Activated CD8-positive, alpha-beta T cell treated with anti-CD3 and anti-CD28 coated beads, Interleukin-2, amount 10 ng/mL, durations not matched to agents 7 days and 5 days (primary cell): ENCODE data around the gene WDFY4. TPM values are rescaled to one million over a fixed set of nuclear protein-coding genes. Genes with fewer than 3 reads are reported as not detected.

Experiments used
- ATAC-seq: fragments of 150-1000 bp; cut with Tn5 transposase; one replicate; pipeline ENCODE4 v1.10.0; 2021; ENCODE audit warnings: moderate library complexity
- CTCF ChIA-PET: fragments of 350-600 bp; sonication (Branson Sonifier 250); formaldehyde crosslinking; loops from one replicate; lab custom pipeline; 2021; ENCODE audit warnings: antibody characterized with exemption; lab: Charles Lee
- POLR2A ChIA-PET: fragments of 350-600 bp; sonication (Branson Sonifier 250); formaldehyde crosslinking; loops from one replicate; lab custom pipeline; 2021; ENCODE audit warnings: antibody characterized with exemption; lab: Charles Lee
- DNase-seq: peaks from one replicate; pipeline ENCODE4 v3.0.0-alpha.2; 2020
- H3K27ac Mint-ChIP-seq: one replicate; pipeline ENCODE4 v1.8.0; 2021; ENCODE audit warnings: mild to moderate bottlenecking, mixed read lengths
- H3K27me3 Mint-ChIP-seq: one replicate; pipeline ENCODE4 v1.8.0; 2021; ENCODE audit warnings: low read depth, mixed read lengths
- H3K36me3 Mint-ChIP-seq: one replicate; pipeline ENCODE4 v1.8.0; 2021; ENCODE audit warnings: low read depth, mixed read lengths
- H3K4me1 Mint-ChIP-seq: one replicate; pipeline ENCODE4 v1.8.0; 2021; ENCODE audit warnings: low read depth, mixed read lengths
- H3K4me3 Mint-ChIP-seq: one replicate; pipeline ENCODE4 v1.8.0; 2021; ENCODE audit warnings: mild to moderate bottlenecking, mixed read lengths
- H3K9me3 Mint-ChIP-seq: one replicate; pipeline ENCODE4 v1.8.0; 2022; ENCODE audit warnings: mixed read lengths; ENCODE audit not compliant: insufficient read depth
- total RNA-seq, 2 experiments: library from RNA; stranded (reverse); gene quantifications; one replicate each; pipeline ENCODE4 v1.2.3, GENCODE V29; 2021

WDFY4 gene
- total RNA-seq, 2 experiments from 2014 or later, result 0.16 to 0.37 TPM

DNA sequence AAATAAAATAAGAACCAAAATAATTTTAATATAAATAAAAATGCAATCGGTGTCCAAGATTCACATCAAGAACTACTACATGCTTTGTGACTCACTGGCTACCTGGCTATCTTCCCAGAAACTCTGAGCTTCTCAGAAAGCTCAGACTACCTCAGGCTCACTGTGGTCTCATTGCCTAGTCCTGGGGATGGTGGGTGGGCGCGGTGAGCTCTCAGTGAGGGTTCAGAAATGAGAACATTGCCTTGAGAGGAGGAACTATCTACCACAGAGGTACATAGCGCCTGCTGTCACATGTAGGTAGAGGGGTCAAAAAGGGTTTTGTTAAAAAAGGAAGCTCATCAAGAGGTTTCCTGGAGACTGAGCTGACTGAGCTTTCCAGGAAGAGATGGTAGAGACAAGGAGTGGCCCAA, 108.0 kb downstream of the WDFY4 start:
- ChIA-PET POLR2A (no interaction called here), CTCF (no interaction called here)
- H3K27ac Mint-ChIP-seq, result no peak overlapping the region
- H3K9me3 Mint-ChIP-seq, result no peaks in the 10 kb centered on the region
- H3K4me3 Mint-ChIP-seq, result no peak overlapping the region
- peaks cover 15% of the 10 kb centered on the region for H3K27me3 Mint-ChIP-seq
- H3K4me1 Mint-ChIP-seq, result peaks cover 26% of the 10 kb centered on the region
- ATAC-seq, result peak; percentile 53
- H3K36me3 Mint-ChIP-seq, result no peaks in the 10 kb centered on the region
- peak; percentile 48 for DNase-seq

DNA sequence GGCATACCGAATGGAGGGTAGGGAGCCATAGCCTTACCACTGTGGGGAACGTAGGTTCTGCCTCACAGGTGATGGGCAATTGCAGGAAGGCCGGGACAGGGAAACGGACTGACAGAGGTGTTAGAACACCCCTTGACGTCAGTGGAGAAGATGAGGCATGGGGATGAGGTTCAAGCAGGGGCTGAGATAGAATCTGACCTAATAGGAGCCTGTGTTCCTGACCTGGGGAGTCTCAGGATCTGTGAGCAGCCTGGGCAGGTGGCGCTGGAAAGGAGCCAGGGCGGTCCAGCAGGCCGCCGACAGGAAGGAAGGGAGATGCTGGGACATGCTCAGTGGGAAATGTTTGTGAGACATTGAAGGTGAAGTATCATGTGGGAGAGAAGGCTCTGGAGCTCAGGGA, 109.4 kb downstream of the WDFY4 start:
- Mint-ChIP-seq H3K9me3 (no peaks in the 10 kb centered on the region), H3K27me3 (peaks cover 10% of the 10 kb centered on the region), H3K36me3 (peaks cover under 1% of the 10 kb centered on the region), H3K4me3 (no peak overlapping the region), H3K27ac (no peak overlapping the region), H3K4me1 (peaks cover 27% of the 10 kb centered on the region)
- CTCF ChIA-PET, result no interaction called here
- ATAC-seq, result no peak
- POLR2A ChIA-PET, result no interaction called here
- DNase-seq, result no peak

DNA sequence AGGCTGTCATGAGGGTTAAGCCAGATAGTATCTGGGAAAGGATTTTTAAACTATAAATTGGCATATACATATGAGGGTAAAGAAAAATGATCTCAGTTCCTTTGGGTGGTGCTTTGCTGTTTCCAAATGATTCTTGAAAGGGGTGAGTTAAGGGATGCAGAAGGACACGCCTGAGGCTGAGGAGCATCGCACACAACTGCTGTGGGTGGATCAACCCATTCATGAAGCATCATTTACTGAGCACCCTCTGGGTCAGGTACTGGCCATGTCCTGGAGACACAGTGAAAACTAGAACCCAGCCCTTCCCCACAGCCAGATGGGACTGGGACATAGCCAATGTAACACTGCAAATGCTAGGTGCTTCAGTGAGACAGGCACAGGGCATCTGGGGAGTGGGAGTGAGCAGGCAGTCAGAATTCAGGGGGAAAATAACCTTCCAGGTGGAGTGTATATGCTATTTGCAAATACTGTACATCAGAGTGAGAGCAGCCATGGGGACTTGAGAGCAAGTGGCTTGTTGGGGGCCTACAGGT, 112.1 kb downstream of the WDFY4 start:
- Mint-ChIP-seq H3K9me3 (peaks cover 6% of the 10 kb centered on the region), H3K4me1 (peaks cover 28% of the 10 kb centered on the region), H3K27me3 (peaks cover 8% of the 10 kb centered on the region), H3K4me3 (no peak overlapping the region), H3K27ac (no peak overlapping the region), H3K36me3 (peaks cover 13% of the 10 kb centered on the region)
- ChIA-PET CTCF (no interaction called here), POLR2A (no interaction called here)
- no peak for ATAC-seq
- DNase-seq, result no peak

DNA sequence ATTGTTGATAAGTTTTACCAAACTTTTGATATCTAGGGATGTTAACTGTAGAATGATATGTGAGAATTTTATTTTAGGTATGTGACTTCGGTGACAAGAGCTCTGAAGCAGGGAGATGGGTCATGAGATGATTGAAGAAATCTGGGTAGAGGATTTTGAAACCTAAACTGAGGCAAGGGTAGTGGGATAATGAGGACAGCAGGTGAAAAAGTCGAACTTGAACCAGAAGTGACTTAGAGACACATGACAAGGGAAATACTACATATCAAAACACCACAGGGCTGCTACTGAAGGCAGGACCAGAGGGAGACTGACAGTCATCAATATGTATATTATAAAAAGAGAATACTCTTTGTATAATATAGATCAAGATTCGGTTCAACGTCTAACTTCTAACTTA, 113.2 kb downstream of the WDFY4 start:
- peaks cover 5% of the 10 kb centered on the region for H3K27me3 Mint-ChIP-seq
- H3K36me3 Mint-ChIP-seq, result peaks cover 18% of the 10 kb centered on the region
- H3K4me3 Mint-ChIP-seq, result no peak overlapping the region
- ATAC-seq (no peak), DNase-seq (no peak)
- peaks cover 32% of the 10 kb centered on the region for H3K4me1 Mint-ChIP-seq
- peaks cover 6% of the 10 kb centered on the region for H3K9me3 Mint-ChIP-seq
- POLR2A ChIA-PET, result no interaction called here
- CTCF ChIA-PET, result no interaction called here
- H3K27ac Mint-ChIP-seq, result no peak overlapping the region

DNA sequence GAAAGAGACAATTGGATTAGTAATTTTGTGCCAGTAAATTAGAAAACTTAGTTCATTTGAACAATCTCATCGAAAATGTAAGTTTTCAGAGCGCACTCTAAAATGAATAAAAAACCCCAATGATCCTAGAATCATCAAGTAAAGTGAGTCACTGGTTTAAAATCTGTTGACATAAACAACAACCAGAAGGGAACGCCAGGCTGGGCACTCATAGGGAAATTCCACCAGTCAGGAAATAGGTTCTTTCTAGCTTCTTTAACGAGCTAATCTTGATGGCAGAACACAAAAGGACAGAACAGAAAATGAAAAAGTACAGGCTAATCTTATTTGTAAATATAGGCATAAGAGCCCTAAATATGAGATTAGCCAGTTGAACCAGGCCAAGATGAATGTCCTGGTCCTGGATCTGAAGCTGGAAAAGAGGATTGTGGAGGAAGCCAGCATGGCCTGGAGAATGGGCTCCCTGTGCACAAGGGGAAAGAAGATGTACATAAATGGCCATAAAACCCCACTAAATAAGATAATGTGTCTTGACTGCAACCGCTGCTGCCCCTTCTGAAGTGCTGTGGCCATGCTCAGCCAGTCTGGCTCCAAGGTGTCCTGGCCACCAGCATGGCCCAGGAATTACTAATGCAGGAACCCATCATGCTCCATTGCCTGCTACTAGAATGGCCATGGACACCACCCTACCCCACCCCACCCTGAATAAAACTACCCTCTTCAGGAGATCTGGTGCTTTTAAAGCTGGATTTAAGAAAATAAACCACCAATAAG, 114.0 kb downstream of the WDFY4 start:
- ChIA-PET POLR2A (no interaction called here), CTCF (no interaction called here)
- peak overlapping the region; percentile 44 for H3K27ac Mint-ChIP-seq
- H3K27me3 Mint-ChIP-seq, result peaks cover 5% of the 10 kb centered on the region
- ATAC-seq (no peak), DNase-seq (no peak)
- no peak overlapping the region for H3K4me3 Mint-ChIP-seq
- H3K4me1 Mint-ChIP-seq, result peaks cover 40% of the 10 kb centered on the region
- peaks cover 19% of the 10 kb centered on the region for H3K36me3 Mint-ChIP-seq
- peaks cover 6% of the 10 kb centered on the region for H3K9me3 Mint-ChIP-seq

DNA sequence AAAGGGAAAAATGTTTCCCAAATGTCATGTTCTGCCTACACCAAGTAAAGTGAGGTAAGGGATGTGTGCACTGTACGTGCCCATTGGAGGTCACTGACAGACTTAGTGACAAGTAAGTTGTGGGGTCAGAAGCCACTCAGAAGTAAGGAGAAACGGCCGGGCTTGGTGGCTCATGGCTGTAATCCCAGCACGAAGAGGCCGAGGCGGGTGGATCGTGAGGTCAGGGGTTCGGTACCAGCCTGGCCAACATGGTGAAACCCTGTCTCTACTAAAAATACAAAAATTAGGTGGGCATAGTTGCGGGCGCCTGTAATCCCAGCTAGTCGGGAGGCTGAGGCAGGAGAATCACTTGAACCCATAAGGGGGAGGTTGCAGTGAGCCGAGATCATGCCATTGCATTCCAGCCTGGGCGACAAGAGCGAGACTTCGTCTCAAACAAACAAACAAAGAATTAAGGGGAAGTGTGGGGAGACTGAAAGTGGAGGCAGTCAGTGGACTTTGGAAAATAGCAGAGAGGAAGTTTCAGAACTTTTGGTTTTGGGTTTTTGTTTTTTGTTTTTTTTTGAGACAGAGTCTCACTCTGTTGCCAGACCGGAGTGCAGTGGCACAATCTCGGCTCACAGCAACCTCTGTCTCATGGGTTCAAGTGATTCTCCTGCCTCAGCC, 114.8 kb downstream of the WDFY4 start:
- ATAC-seq (no peak), DNase-seq (no peak)
- Mint-ChIP-seq H3K27ac (peak overlapping the region; percentile 88), H3K27me3 (peaks cover 5% of the 10 kb centered on the region), H3K9me3 (peaks cover 6% of the 10 kb centered on the region), H3K4me1 (peaks cover 48% of the 10 kb centered on the region), H3K36me3 (peaks cover 19% of the 10 kb centered on the region), H3K4me3 (no peak overlapping the region)
- POLR2A ChIA-PET, result no interaction called here
- CTCF ChIA-PET, result no interaction called here

DNA sequence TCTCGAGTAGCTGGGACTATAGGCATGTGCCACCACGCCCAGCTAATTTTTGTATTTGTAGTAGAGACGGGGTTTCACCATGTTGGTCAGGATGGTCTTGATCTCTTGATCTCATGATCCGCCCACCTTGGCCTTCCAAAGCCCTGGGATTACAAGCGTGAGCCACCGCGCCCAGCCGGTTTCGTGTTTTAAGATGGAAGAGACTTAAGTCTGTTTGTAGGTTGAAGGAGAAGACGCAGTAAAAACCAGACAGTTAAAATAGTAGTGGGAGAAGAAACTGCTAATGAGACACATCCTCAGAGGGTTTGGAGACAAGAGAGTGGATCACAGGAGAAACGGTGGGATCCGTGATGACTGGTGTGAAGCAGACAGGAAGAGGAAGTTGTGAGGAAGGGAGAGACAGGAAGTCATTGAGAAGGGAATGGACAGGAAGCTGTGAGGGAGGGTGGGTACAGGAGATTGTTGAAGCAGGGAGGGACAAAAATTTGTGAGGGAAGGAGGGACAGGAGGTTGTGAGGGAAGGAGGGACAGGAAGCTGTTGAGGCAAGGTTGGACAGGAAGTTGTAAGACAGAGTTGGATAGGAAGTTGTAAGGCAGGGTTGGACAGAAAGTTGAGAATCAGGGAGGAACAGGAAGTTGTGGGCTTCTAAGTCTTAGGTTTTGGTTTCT, 115.5 kb downstream of the WDFY4 start:
- ChIA-PET POLR2A (no interaction called here), CTCF (no interaction called here)
- DNase-seq (peak; percentile 53), ATAC-seq (peak; percentile 43)
- H3K4me3 Mint-ChIP-seq, result peak overlapping the region; percentile 17
- peaks cover 19% of the 10 kb centered on the region for H3K36me3 Mint-ChIP-seq
- H3K27ac Mint-ChIP-seq, result peak overlapping the region; percentile 88
- peaks cover 6% of the 10 kb centered on the region for H3K9me3 Mint-ChIP-seq
- H3K4me1 Mint-ChIP-seq, result peaks cover 55% of the 10 kb centered on the region
- peaks cover 5% of the 10 kb centered on the region for H3K27me3 Mint-ChIP-seq

DNA sequence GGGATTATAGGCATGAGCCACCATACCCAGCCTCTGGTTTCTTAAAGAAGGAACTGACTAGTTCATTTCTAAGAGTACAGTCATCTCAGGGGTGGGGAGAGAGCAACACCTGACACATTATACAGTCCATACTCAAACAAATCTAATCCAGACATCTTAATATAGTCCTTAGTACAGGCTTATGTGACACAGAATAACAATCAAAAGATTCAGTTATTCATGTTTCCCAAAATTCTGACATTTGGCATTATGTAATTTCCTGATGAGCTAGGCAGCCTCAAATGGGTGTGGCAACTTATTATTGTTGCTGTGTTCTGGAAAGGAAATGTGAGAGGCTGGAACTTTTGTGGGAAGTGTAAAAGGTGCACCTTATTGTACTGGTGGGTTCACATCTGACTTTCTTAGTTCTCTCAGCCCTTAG, 116.3 kb downstream of the WDFY4 start:
- H3K36me3 Mint-ChIP-seq, result peaks cover 19% of the 10 kb centered on the region
- ChIA-PET POLR2A (no interaction called here), CTCF (no interaction called here)
- ATAC-seq (no peak), DNase-seq (no peak)
- peaks cover 6% of the 10 kb centered on the region for H3K9me3 Mint-ChIP-seq
- peak overlapping the region; percentile 4 for H3K4me3 Mint-ChIP-seq
- peak overlapping the region; percentile 60 for H3K27ac Mint-ChIP-seq
- H3K27me3 Mint-ChIP-seq, result peaks cover 5% of the 10 kb centered on the region
- H3K4me1 Mint-ChIP-seq, result peaks cover 64% of the 10 kb centered on the region

DNA sequence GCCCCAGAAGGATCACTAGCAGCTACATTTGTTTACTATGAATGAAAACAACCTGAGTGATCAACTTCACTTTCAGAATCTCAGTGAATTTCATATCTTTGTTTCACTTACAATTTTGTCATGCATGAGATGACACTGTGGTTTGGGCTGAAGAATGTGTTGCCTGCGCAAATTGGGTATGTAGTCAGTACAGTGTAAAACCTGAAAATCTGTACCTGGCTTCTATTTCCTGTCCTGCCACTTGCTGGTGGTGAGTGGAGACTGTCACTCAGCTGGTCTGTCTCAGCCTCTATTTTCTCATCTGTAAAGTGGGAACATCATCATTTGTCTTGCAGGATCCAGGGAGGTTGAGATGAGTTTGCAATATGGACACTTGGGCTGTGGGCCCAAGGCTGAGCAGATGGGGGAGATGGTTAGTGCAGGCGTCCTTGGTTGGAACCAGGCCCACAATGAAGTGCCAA, 118.0 kb downstream of the WDFY4 start:
- Mint-ChIP-seq H3K4me3 (no peak overlapping the region), H3K4me1 (peaks cover 70% of the 10 kb centered on the region), H3K9me3 (peaks cover 6% of the 10 kb centered on the region), H3K27ac (peak overlapping the region; percentile 68), H3K27me3 (no peaks in the 10 kb centered on the region), H3K36me3 (peaks cover 19% of the 10 kb centered on the region)
- POLR2A ChIA-PET, result no interaction called here
- no peak for DNase-seq
- CTCF ChIA-PET, result interaction anchor here (2.6 kb wide), 1 partner anchor 146 kb away, joined by 12 read pairs; no protein-coding TSS in a partner anchor
- peak; percentile 18 for ATAC-seq

DNA sequence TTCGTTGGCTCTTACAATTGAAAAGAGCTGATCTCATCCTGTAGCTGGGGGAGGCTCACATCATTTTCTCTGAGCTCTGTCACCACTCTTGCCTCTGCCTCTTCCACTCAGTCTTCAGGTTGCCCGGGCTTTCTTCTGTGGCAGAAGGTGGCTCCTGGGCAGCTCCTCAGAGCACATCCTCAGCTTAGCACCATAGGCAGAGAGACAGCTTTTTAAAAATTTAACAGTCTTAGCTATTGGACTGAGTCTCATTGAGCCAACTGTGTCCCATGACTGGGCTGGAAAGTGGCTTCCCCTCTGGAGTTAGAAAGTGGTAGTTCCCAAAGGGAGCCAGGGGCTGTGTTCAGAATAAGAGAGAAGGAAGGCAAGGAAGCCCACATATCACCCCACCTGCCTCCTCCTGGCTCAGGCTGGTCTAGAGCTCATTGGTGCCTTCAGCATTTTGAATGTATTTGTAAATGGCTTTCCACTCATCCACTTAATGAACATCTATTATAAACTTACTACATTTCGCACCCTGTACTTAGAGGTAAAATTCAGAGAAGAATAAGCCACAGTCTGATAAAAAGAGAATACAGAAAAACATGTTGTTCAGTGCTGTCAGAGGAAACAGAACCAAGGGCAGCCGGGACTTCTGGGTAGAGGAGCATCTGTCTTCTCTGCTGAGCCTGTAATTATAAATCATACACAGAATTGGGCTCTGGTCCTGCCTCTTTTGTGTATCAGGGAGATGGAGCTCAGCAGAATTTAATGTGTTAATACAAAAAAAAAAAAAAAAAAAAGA, 119.3 kb downstream of the WDFY4 start:
- DNase-seq (no peak), ATAC-seq (no peak)
- peak overlapping the region; percentile 17 for H3K4me3 Mint-ChIP-seq
- POLR2A ChIA-PET, result no interaction called here
- H3K4me1 Mint-ChIP-seq, result peaks cover 75% of the 10 kb centered on the region
- H3K36me3 Mint-ChIP-seq, result peaks cover 19% of the 10 kb centered on the region
- peaks cover 6% of the 10 kb centered on the region for H3K9me3 Mint-ChIP-seq
- H3K27ac Mint-ChIP-seq, result peak overlapping the region; percentile 71
- no peaks in the 10 kb centered on the region for H3K27me3 Mint-ChIP-seq
- CTCF ChIA-PET, result interaction anchor here (0.7 to 2.6 kb wide), 2 partner anchors 147 to 494 kb away, joined by 4 to 12 read pairs; no protein-coding TSS in a partner anchor

DNA sequence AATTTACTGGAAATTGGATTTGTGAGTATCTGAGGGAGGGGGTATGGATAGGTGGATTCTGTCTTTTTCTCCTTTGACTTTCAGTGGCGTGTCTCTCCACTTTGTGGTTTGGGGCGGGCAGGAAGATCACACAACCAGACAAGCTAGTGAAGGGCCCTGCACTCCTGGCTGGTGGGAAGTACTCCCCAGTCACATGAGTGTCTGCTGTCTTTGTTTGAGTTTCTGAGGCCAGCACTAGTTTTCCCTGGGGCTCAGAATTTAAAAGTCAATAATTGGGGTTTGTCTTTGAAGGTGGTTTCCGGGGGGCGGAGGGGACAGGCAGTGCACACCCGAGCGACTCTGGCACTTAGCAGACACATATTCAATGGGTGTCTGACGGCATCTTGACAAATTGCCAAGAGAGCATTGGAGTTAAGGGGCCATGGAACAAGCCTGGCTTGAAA, 120.1 kb downstream of the WDFY4 start:
- ChIA-PET CTCF (interaction anchor here (2.6 kb wide), 1 partner anchor 148 kb away, joined by 12 read pairs; no protein-coding TSS in a partner anchor), POLR2A (no interaction called here)
- ATAC-seq (peak; percentile 64), DNase-seq (peak; percentile 51)
- Mint-ChIP-seq H3K36me3 (peaks cover 16% of the 10 kb centered on the region), H3K4me3 (peak overlapping the region; percentile 17), H3K27ac (peak overlapping the region; percentile 71), H3K9me3 (peaks cover 6% of the 10 kb centered on the region), H3K4me1 (peaks cover 69% of the 10 kb centered on the region), H3K27me3 (no peaks in the 10 kb centered on the region)
